Erythroblast (primary cell): ENCODE data around the gene KLHL22.

ENCODE experiments used
- GATA1 ChIP-seq: IDR thresholded peaks from 2 replicates; pipeline ENCODE4 v1.6.1; 2011; ENCODE audit warnings: low read depth, mild to moderate bottlenecking, control low read depth, low read length, moderate library complexity
- POLR2A ChIP-seq: IDR thresholded peaks from 2 replicates; pipeline ENCODE4 v1.6.1; 2011; ENCODE audit warnings: mild to moderate bottlenecking, low read length

GRCh38 chr22:20479612-20480196 is 15.9 kb downstream of the KLHL22 start:
- TF ChIP-seq POLR2A (no peak), GATA1 (no peak)
